Dermis blood vessel endothelial cell (primary cell): ENCODE results near the gene MRPL10. TPM values are rescaled to one million over a fixed set of nuclear protein-coding genes. Genes with fewer than 3 reads are reported as not detected.

ENCODE experiments used
- DNase-seq: peaks from one replicate; pipeline ENCODE4 v3.0.0; 2010
- total RNA-seq: library from RNA; depleted of rRNA; stranded (reverse); fragments of >200 nt; gene quantifications from 2 replicates; pipeline ENCODE4 v1.2.3, GENCODE V29; 2014

The MRPL10 gene
- total RNA-seq, 1 donor from 2014 or later = 19.9 TPM

DNA sequence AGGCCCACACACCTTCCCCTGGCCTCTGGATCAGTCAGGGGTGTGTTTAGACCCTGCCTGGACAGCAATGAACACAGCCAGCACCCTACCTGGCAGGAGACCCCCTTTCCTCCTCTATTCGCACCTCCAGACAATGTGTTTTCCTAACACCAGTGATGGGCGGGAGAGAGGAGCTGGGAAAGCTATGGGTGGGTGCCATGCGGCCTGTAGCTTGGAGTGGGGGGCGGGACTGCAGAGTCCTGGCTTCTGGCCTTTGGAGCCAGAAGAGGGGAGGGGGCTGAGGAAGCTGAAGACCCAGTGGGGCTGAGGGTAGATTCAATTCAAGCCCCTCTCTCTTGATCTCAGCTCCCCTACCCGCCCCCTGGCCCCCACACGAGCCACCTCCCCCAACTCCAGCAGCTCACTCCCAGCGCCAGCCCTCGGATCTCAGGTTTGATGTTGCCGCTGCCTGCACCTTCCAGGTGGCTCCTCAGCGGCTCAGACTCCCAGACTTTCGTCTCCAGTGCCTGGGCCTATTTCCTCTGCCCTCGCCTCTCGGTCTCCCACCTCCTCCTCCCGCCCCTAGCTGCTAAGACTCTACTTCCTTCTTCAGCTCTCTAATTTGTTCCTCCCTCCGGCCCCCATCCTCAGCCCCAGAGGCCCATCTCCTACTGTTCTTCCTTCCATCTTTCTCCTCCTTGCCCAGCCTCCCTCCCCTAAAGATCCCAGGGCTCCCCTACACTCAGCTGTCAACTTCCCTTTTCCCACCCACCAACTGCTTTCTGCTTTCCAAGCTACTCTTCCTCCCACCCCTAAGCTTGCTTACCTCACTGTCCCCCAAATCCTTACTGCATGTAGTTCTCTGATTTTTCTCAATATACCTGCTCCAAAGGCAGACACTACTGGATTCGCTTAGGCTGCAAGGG, 26.5 kb upstream of the MRPL10 start:
- no peak for DNase-seq

DNA sequence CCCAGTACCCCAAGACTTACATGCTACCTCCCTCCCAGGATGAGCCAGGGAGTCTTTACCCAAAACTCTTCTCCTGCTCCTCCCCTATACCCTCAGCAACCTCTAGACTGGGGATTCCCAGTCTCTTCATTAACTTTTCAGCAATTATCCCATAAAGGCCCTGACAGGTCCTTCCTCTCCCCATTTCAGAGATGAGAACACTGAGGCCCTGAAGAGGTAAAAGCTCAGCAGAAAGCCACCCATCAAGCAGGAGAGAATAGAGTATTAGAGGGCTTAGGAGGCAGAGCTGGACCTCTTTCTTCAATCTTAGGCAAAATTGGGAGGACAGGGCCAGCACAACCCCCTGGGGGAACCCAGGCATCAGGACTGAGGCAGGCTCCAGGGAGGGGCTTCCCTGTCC, 25.5 kb upstream of the MRPL10 start:
- DNase-seq = no peak

DNA sequence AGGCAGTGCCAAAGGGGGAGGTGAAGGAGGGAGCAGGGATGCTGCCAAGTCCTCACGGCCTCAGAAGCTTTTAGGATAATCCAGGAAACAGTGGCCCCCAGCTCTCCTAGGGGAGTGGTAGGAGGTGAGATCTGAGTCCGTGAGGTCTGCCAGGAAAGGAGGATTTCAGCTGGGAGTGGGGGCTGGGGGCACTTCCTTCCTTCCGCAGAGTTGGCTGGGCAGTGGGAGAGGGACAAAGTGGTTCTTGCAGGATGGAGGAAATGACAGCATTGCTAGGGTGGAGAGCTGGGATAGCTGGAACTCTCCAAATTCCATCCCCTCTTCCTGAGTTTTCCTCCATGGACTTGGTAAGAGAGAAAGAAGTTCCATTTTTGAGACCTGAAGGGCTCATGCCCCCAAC, 24.4 kb upstream of the MRPL10 start:
- DNase-seq = peak; percentile 58

DNA sequence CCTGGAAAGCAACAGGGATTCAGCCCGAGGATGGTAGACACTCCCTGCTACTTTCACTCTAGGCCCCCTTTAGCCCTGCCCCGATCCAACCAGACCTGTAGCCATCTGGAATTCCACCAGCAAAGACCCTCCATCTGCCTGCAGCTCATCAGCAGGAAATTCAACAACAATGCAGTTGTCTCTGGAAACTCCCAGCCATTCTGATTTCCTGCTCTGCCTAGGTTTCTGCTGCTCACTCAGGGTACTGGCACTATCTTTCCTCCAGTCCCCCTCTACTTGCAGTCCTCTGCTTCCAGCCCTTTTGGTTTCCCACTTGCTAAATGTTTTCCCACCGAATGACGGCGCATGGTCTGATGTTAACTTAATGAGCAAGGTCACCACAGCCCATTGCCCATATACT, 22.3 kb upstream of the MRPL10 start:
- no peak for DNase-seq

DNA sequence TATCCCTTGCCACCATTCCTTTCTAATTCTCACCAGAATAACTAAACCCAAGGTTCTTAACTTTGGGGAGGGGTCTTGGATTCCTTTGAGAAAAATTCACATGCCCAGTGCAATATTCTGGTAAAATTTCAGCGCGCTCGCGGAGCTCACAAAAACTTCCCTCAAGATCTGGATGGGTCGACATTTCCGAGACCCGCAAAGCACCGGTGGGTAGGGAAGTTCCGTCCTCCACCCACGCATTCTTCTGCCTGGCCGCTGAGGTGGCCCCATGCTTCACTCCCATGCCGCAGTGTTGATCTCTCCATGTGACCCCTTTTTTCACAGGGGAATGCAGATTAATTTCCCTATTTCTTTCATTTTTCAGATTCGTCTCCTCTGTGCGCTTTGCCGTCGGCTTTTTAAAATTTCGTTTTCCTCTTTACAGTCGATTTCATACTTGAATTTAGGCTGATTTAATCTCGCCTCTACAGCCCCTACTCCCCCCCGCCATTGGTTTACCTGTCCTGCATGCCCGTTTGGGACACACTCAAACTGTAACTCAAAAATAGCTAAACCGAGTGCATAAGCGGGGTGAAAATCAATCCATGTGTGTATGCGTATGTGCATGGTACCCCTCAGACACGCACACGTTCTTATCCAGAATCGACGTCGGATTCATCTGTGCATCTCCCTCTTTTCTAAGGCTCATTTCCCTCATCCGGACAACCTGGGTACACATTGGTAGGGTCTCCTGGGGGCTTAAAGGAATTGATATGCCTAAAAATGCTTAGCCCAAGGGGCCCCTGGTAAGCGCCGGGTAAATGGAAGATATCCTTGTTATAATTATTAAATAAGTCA, 21.0 kb upstream of the MRPL10 start:
- DNase-seq = no peak

DNA sequence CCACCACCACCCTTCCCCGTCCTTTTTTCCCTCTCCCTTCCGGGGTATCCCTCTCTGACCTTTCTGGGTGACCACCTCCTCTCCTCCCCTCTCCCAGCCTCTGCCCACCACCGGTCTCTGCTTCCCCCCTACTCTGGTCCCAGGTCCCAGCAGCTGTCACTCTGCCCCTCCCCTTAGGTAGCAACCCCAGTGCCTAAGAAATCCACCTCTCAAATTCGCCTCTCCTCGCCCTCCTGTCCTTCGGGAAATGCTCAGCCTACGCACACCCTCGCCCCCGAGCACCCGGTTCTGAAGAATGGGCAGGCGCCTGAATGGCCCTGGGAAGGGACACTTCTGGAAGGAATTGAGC, 20.4 kb upstream of the MRPL10 start:
- DNase-seq = no peak

DNA sequence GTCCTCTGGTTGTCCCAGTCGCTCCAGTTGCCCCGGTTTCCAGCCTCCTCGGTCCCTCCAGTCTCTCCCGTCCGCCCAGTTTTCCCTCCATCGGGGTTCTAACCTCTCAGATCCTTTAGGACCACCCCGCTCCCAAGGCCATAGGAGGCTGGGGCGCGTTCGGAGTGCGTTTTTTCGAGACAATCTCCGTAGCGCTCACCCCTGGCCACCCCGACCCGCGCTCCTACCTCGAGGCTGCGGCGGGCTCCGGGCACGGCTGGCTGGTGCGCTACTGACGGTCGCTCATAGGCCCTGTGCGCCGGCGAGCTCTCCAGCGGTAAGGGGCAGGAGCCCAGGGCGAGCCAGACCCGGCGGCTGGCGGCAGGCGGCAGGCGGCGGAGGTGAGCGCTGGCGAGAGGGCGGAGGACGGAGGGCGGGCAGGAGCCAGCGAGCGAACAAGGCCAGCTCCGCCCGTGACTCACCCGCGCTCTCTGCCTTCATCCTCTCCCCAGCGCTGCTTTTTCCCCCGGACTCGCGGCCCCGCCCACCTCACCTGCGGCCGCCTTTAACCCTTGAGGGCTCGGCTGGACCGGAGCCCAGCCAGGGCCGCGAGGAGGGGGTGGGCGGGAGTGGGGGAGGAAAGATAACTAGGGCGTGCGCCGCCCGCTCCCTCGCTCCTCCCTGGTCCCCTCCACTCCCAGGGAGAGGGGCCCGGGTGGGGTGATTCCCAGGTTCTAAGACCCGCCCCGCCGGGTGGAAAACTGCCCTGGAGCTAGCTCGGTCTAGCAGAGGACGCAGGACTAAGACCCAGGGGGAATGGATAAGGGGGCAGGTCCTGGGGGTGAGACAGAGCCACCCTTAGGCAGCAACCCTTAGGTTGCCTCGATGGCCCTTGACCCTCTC, 19.6 kb upstream of the MRPL10 start, which contains the start of gene SP6:
Gene SP6 (minus strand): TSS at position 472 of the 882 bp plus-strand sequence. CDS start 2,734 bp downstream, outside the sequence.
- peak; percentile 78 for DNase-seq

DNA sequence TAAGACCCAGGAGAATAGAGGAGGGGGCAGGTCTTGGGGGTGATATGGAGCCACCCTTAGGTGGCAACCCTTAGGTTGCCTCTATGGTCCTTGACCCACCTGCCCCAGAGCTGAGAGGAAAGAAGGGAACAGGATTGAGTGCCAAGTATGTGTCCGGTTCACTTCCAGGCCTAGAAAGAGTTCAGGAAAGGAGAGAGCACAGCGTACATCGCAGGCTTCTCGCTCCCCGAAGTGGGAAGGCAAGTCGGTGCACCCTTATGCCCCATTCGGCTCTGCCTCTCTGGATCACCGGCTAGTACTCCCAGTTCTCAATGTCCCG, 19.0 kb upstream of the MRPL10 start:
- no peak for DNase-seq

DNA sequence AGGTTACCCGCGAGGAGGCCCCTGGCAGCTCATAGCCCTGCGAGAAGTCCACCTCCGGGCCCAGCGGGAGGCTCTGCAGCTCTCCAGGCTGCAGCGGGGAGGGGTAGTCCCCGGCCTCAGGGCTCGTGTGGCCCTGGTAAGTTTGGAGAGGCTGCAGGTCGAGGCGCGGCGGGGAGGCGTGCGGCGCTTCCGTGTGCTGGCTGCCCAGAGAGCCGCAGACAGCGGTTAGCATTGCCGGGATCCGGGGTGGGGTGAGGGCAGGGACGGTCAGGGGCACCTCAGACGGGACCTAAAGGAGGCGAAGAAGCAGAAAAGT, 16.8 kb upstream of the MRPL10 start:
- DNase-seq = no peak

DNA sequence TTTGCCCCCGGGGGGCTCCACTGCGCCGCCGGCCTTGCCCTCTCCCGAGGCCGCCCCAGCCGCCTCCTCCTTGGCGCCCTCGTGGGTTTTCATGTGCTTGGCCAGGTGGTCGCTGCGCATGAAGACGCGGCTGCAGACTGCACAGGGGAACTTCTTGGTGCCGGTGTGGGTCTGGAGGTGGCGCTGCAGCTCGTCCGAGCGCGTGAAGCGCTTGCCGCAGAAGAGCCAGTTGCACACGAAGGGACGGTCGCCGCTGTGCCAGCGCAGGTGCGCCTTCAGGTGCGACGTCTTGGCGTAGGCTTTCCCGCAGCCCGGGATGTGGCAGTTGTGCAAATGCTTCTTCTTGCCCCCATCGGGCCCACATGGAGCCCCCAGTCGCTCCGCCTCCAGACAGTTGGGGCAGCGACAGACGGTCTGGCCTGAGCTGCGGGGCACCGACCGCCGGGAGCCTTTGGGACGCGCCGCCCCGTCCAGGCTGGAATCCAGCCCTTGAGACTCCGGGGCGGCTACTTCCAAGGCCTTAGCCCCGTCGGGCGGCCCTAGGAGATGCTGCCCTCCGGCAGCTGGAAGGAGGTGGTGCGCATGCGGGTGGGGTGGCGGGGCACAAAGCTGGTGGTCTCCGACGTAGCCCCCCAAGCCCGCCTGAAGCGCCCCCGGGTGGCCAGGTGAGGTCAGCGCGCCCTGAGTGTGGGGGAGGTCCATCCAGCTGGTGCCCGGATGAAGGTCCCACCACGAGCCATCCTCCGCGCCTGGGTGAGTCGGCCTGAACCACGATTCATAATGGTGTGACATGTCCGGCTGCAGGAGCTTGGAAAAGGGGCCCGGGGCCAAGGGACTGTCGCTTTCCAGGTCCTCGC, 16.2 kb upstream of the MRPL10 start:
- no peak for DNase-seq

DNA sequence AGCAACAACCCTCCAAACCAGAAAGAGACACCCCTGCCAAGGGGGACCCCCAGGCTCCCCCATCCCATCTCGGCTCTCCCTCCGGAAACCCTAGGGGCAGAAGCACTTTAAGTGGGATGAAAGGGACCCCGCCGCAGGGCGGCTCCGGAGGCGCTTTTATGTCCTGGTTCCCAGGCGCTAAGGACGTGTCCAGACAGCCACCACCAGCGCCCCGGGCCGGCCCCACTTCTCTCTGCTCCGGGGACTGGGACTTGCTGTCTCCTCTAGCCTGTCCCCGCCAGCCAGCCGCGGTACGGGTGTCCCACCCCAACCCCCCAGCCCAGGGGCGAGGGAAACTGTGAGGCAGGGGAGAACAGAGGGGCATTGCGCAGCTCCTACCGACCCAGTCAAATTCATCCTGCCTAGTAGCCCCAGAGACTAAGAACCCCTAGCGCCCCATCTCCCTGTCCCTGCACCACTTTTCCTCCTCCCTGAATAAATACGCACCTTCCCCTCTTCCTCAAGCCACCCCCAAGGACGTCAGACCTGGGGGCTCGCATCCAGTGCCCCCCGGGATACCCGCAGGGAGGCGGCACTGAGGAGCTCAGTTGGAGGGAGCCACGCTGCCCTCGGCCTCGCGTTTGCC, 15.5 kb upstream of the MRPL10 start:
- no peak for DNase-seq

DNA sequence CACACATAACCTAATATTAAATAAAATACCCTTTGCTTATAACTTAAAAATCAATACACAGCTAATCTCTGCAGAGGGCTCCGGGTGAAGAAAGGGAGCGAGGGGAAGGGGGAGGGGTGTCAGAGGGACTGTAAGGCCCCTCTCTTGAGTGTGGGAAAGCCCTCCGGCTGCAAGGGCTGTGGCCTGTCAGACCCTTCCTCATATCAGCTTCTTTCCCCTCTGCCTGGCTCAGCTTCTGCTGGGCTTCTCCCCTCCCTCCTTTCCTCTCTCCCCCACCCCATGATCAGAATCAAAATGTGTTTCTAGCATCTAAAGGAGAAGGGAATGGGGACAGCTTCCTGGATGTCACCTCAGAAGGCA, 14.4 kb upstream of the MRPL10 start:
- no peak for DNase-seq

DNA sequence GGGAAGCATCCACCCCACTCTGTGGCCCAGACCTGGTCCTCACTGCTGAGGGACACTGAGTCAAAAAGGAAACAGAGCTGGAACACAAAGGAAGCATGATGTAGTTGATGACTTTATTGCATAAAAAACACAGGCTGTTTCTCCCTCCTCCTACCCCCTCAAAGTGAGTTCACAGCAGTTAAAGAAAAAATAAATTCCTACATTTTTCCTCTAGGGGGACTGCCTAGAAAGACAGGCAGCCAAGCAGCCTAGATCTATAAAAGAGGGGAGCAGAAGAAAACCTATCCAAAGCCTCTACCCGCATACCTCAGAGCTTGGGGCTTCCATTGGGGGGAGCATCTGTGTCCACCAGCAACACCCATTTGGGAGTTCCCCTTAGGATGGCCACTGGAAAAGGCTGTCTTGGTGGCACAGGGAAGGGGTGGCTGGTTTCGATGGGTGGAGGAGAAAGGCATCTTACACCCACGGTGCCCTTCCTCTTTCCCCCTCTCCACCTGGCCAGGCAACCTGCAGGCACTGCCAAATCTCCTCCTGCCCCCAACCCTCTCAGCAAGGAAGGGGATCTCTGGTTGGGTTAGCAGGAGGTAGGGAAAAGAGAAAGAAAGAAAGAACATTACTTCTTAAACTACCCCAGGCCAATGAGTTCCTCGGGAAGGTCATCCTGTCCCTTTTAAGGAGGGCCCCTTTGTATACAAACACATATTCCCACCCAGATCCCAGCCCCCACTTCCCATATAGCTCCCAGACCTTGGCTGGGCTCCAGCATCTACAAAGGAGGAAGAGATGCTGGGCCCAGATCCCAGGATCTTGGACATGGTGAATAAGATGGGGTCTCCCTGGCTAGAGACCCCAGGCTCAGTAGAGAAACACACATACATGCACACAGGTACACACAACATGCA, 13.7 kb upstream of the MRPL10 start:
- DNase-seq = peak; percentile 19

DNA sequence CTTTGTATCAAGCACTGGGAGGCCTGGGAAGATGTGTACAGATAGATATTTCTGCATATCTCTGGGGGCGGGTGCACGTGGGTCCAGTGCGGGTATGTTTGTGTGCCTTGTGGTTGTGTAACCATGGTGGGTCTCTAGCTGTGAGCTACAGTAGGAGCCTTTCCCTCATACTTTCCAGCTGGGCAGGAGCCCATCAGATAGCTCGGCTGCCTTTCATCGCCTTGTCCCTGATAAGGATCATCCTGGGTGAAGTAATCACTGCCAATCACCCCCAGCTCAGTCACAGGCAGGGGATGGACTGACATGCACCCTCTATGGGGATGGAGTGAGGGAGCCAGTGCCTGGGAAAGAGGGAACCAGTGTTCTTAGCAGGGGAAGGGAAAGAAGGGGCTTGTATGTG, 12.9 kb upstream of the MRPL10 start:
- DNase-seq = no peak

DNA sequence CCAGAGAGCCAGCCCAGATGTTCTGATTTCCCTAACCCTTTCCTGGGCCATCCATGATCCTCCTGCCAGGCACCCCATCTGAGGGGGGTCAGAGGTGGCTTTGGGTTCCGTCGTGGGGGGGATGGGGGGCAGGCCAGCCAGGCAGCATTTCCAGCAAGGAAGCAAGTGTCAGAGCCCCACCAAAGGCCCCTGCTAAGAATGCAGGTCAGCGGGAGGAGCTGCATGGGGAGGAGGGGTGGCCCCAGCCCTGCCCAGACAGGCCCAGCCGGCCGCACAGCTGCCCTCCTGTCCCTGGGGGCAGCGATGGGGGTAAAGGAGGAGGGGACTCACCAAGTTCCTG, 12.0 kb upstream of the MRPL10 start:
- no peak for DNase-seq

DNA sequence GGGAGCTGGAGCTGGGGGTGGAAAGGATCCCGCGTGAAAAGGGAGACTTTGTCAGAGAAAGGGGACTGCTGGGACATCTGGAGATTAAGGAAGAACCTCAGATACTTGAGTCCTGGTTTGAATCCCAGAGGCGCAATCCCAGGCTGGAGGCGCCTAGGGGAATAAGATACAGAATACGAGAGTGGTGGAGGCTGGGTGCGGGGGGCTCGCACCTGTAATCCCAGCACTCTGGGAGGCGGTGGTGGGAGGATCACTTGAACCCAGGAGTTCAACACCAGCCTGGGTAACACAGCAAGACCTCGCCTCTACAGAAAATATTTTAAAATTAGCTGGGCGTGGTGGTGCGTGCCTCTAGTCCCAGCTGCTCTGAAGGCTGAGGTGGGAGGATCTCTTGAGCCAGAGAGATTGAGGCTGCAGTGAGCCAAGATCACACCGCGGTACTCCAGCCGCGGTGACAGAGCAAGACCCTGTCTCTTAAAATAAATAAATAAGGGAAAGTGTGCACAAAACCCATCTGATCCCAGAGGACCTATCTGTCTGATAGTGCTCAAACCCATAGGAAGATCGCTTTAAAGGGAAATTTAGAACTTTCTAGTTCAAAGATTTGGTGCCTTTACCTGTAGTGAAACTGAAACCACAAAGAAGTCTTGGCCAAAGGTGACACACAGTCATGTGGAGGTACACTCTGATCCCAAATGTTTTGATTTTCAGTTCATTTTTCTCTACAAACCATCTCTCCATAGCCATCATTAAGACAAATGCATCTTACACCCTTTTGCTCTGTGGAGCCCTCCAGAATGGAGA, 10.3 kb upstream of the MRPL10 start:
- no peak for DNase-seq

DNA sequence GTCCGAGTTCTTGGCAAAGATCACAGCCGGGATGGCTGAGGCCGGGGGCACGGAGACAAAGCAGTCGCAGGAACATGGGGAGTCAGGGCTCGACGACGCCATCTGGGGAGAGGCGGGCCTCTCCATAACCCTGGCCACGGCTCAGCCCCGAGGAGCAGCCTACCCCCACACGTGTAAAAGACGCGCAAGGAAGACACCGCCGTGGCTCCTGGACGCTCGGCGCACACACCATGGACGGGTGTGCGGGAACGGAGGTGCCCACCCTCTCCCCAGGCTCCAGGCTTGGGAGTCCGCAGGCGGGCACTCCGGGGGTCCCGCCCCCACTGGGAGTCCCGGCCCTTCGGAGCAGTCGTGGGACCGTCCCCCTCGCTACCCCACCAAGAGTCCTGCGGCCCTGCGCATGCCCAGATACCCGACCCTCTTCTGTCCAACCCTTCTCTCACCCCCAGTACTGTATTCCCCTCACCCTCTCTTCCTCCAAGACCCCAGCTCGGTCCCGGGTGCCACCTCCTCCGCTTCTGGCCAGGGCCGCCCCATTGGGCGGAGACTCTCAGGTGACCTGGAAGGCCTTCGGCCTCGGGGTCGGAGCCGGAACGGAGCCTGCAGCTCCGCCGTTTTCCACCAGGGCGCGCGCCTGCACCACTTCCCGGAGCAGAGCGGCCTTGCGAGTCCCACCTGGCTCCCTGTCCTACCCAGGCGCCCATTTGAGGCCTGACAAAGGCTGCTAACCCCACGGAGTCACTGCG, 9.6 kb upstream of the MRPL10 start, which contains the start of gene SCRN2:
Gene SCRN2 (minus strand): TSS at position 532 of the 746 bp plus-strand sequence. CDS start 430 bp downstream, at position 102.
- DNase-seq = peak; percentile 91

DNA sequence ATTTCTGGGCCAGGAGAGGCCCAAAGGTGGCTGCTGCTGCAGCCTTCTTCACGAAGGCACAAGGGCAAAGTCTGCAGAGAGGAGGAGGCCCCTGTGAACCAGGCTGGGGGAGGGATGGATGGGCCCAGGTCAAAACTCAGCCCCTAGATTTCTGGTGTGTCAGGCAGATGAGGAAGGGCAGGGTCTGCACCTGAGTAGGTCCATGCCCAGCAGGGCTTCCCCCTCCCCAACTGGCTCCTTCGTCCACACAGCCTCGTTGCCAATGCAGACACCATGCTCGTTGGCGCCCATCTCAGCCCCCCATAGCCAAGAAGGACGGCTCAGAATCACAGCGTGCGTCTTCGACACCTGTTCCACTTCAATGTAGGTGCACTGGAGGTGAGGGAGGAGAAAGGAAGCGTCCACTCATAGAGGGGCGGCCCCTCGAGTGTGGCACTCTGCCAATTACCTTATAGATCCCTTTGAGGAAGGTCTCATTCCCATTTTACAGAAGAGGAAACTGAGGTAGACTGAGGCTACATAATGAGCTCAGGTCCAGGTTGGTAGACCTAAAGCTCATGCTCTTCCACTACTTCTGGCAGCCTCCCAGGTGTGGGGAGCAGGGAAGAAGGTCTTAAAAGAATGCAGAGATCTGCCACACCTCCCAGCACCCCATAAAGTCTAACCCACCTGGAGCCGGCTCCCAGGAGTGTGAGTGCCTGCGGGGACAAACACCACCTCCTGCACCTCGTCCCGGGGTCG, 8.8 kb upstream of the MRPL10 start:
- DNase-seq = no peak
